Fibroblast of lung (primary cell): ENCODE data around the gene KIF5A. TPM values are rescaled to one million over a fixed set of nuclear protein-coding genes. Genes with fewer than 3 reads are reported as not detected.

ENCODE experiments used
- DNase-seq, 2 donors: peaks; one replicate each; pipeline versions ENCODE4 v3.0.0 to v3.0.0-alpha.2; 2010; ENCODE audit warnings: low read depth in 2 of 2
- H2AFZ ChIP-seq: 2 replicates; pipeline ENCODE4 v1.5.1; 2012; ENCODE audit warnings: low read length, control low read depth, inconsistent platforms
- H3K27ac ChIP-seq: 2 replicates; pipeline ENCODE4 v1.5.1; 2011; ENCODE audit warnings: low read length, control low read depth; ENCODE audit not compliant: insufficient read depth
- H3K27me3 ChIP-seq: 2 replicates; pipeline ENCODE4 v1.5.1; 2011; ENCODE audit warnings: mild to moderate bottlenecking, low read length; ENCODE audit not compliant: control insufficient read depth, insufficient read depth
- H3K36me3 ChIP-seq: 2 replicates; pipeline ENCODE4 v1.5.1; 2011; ENCODE audit warnings: low read length; ENCODE audit not compliant: control insufficient read depth, insufficient read depth
- H3K4me1 ChIP-seq: 2 replicates; pipeline ENCODE4 v1.5.1; 2011; ENCODE audit warnings: low read length; ENCODE audit not compliant: control insufficient read depth, insufficient read depth; ENCODE audit errors: extremely low read depth
- H3K4me2 ChIP-seq: 2 replicates; pipeline ENCODE4 v1.5.1; 2011; ENCODE audit warnings: low read length, control low read depth; ENCODE audit not compliant: insufficient read depth; ENCODE audit errors: extremely low read depth
- H3K4me3 ChIP-seq, 4 experiments: fragments of 200-600 bp in 1 of 4; sonication (generic) in 1 of 4; replicated peaks in 1 of 4; 2 replicates each; pipeline ENCODE4 v1.5.1; 2011 to 2016; ENCODE audit warnings: low read length in 4 of 4, low read depth in 3 of 4, mild to moderate bottlenecking in 3 of 4, control low read depth in 2 of 4, inconsistent platforms in 1 of 4, mixed read lengths in 1 of 4; ENCODE audit not compliant: insufficient read depth in 1 of 4; ENCODE audit errors: control extremely low read depth in 1 of 4
- H3K79me2 ChIP-seq: 2 replicates; pipeline ENCODE4 v1.5.1; 2012; ENCODE audit warnings: mild to moderate bottlenecking, low read length, inconsistent platforms; ENCODE audit not compliant: control insufficient read depth, insufficient read depth
- H3K9ac ChIP-seq: 2 replicates; pipeline ENCODE4 v1.5.1; 2011; ENCODE audit warnings: mild to moderate bottlenecking, low read length, control low read depth; ENCODE audit not compliant: insufficient read depth
- H3K9me3 ChIP-seq: 2 replicates; pipeline ENCODE4 v1.5.1; 2012; ENCODE audit warnings: low read depth, low read length; ENCODE audit not compliant: control insufficient read depth, insufficient read depth
- H4K20me1 ChIP-seq: 2 replicates; pipeline ENCODE4 v1.5.1; 2011; ENCODE audit warnings: low read length; ENCODE audit not compliant: control insufficient read depth, insufficient read depth; ENCODE audit errors: extremely low read depth
- CTCF ChIP-seq, 2 donors: IDR thresholded peaks in 1 of 2; conservative IDR thresholded peaks in 1 of 2; 1 replicate in 1 of 2; 2 replicates in 1 of 2; pipeline ENCODE4 v1.5.1; 2011 to 2012; ENCODE audit warnings: low read length in 2 of 2, control low read depth in 1 of 2, inconsistent platforms in 1 of 2, low read depth in 1 of 2, mild to moderate bottlenecking in 1 of 2
- EZH2 ChIP-seq: IDR thresholded peaks from 2 replicates; pipeline ENCODE4 v1.5.1; 2012; ENCODE audit warnings: low read length, control low read depth, mild to moderate bottlenecking; ENCODE audit errors: missing control alignments
- polyA plus RNA-seq, 2 donors: library from polyadenylated mRNA; depleted of rRNA in 1 of 2; stranded (reverse) in 1 of 2; unstranded in 1 of 2; fragments of >200 nt; gene quantifications; 2 replicates each; pipeline ENCODE4 v1.2.1, GENCODE V29; 2011 to 2012; ENCODE audit warnings: missing spikeins in 1 of 2
- total RNA-seq: library from RNA; depleted of rRNA; stranded (reverse); fragments of >200 nt; gene quantifications from 2 replicates; pipeline ENCODE4 v1.2.1, GENCODE V29; 2014

Gene KIF5A
- total and polyA plus RNA-seq, 2 donors (not counting 1 experiment from before 2014, with no cell fraction given) = 0.53 to 1.3 TPM

- Histone ChIP-seq H3K27ac (no peak overlapping the region), H3K4me2 (no peak overlapping the region), H3K4me3 (no peak overlapping the region), H3K27me3 (no peaks in the 10 kb centered on the region), H3K4me1 (no peaks in the 10 kb centered on the region), H3K9me3 (no peaks in the 10 kb centered on the region), H3K36me3 (no peaks in the 10 kb centered on the region), H3K79me2 (no peaks in the 10 kb centered on the region), H2AFZ (no peak overlapping the region), H4K20me1 (no peaks in the 10 kb centered on the region), H3K9ac (no peak overlapping the region)
- DNase-seq = no peak
- TF ChIP-seq CTCF (conservative IDR thresholded peaks at IDR 0.05 in 1 of 2, IDR thresholded peaks at IDR 0.05 in 1 of 2; ENCODE audit: low read depth in 1 of 2, low read length in 2 of 2) = no peak
Measured at GRCh38 chr12:57571926-57572762, 22.3 kb downstream of the KIF5A start.

- TF ChIP-seq EZH2 (no peak), CTCF (conservative IDR thresholded peaks at IDR 0.05 in 1 of 2, IDR thresholded peaks at IDR 0.05 in 1 of 2; ENCODE audit: low read depth in 1 of 2, low read length in 2 of 2) (no peak)
- Histone ChIP-seq H3K36me3 (no peaks in the 10 kb centered on the region), H3K9me3 (no peaks in the 10 kb centered on the region), H3K27ac (no peak overlapping the region), H3K4me1 (no peaks in the 10 kb centered on the region), H3K9ac (no peak overlapping the region), H4K20me1 (no peaks in the 10 kb centered on the region), H3K79me2 (no peaks in the 10 kb centered on the region), H3K27me3 (no peaks in the 10 kb centered on the region), H3K4me2 (no peak overlapping the region), H2AFZ (no peak overlapping the region), H3K4me3 (no peak overlapping the region)
- DNase-seq = no peak
Measured at GRCh38 chr12:57574795-57575194, 25.0 kb downstream of the KIF5A start.

GRCh38 chr12:57575771-57576612, 26.1 kb downstream of the KIF5A start:
- Histone ChIP-seq H2AFZ (no peak overlapping the region), H3K27ac (no peak overlapping the region), H3K4me1 (no peaks in the 10 kb centered on the region), H3K27me3 (no peaks in the 10 kb centered on the region), H3K4me3 (no peak overlapping the region), H4K20me1 (no peaks in the 10 kb centered on the region), H3K4me2 (no peak overlapping the region), H3K79me2 (no peaks in the 10 kb centered on the region), H3K9ac (no peak overlapping the region), H3K36me3 (no peaks in the 10 kb centered on the region), H3K9me3 (no peaks in the 10 kb centered on the region)
- TF ChIP-seq EZH2 (no peak), CTCF (conservative IDR thresholded peaks at IDR 0.05 in 1 of 2, IDR thresholded peaks at IDR 0.05 in 1 of 2; ENCODE audit: low read depth in 1 of 2, low read length in 2 of 2) (no peak)
- no peak for DNase-seq
